ENCODE data around the gene RPS6KA6.

The RPS6KA6 gene

DNA sequence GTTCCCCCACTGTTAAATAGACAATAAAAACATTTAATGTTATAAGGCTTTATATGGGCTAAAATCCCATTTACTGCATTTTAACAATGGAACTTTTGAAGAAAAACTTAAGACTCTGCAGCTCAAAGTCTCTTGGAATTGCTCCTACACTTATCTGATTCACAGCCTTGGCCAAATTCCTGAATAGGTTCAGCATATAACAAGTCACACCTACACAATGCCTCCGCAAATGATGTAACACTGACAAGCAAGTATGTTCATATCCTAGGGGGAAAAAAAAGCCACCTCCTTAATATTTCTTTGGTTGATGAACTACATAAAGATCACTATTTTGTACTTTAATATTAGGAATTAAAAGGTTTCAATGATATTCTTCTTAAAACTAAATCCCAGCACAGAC, 34.5 kb downstream of the RPS6KA6 start:
- TF ChIP-seq, protein P1, sequence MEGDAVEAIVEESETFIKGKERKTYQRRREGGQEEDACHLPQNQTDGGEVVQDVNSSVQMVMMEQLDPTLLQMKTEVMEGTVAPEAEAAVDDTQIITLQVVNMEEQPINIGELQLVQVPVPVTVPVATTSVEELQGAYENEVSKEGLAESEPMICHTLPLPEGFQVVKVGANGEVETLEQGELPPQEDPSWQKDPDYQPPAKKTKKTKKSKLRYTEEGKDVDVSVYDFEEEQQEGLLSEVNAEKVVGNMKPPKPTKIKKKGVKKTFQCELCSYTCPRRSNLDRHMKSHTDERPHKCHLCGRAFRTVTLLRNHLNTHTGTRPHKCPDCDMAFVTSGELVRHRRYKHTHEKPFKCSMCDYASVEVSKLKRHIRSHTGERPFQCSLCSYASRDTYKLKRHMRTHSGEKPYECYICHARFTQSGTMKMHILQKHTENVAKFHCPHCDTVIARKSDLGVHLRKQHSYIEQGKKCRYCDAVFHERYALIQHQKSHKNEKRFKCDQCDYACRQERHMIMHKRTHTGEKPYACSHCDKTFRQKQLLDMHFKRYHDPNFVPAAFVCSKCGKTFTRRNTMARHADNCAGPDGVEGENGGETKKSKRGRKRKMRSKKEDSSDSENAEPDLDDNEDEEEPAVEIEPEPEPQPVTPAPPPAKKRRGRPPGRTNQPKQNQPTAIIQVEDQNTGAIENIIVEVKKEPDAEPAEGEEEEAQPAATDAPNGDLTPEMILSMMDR (IDR thresholded peaks at IDR 0.05), result no peak
- Histone ChIP-seq H3K27ac (no peak overlapping the region), H3K4me3 (no peak overlapping the region)
- DNase-seq (ENCODE audit: low spot score), result no peak

DNA sequence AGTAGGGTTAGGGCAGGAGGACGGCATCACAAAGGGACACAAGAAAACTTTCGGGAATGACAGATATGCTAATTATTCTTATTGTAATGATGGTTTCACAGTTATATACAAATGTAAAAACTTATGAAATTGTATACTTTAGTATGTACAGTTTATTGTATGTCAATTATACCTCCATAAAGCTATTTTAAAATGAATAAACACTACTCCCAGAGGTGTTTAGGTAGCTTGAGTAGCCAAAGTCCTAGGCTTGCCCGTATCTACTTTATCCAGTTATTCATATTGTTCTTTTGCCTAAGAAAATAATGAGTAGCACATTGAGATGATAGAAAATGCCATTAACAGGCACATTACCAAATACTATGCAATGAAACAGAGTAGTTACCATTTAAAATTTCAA, 43.0 kb downstream of the RPS6KA6 start:
- TF ChIP-seq, protein P1 (IDR thresholded peaks at IDR 0.05), result no peak
- no peak overlapping the region for H3K27ac ChIP-seq
- DNase-seq (ENCODE audit: low spot score), result no peak
- H3K4me3 ChIP-seq, result no peak overlapping the region

DNA sequence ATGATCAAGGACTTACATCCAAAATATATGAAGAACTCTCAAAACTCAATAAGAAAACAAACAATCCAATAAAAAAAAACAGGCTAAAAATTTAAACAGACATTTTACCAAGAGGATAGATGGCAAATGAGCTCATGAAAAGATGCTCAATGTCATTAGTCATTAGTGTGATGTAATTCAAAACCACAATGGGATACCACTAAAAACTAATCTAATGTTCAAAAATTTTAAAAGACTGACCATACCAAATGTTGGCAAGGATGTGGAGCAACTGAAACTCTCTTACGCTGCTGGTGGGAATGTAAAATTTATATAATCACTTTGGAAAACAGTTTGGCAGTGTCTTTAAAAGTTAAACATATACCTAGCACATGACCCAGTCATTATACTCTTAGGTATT, 43.7 kb downstream of the RPS6KA6 start:
- H3K27ac ChIP-seq, result no peak overlapping the region
- no peak for DNase-seq (ENCODE audit: low spot score)
- TF ChIP-seq, protein P1 (IDR thresholded peaks at IDR 0.05), result no peak
- H3K4me3 ChIP-seq, result no peak overlapping the region

DNA sequence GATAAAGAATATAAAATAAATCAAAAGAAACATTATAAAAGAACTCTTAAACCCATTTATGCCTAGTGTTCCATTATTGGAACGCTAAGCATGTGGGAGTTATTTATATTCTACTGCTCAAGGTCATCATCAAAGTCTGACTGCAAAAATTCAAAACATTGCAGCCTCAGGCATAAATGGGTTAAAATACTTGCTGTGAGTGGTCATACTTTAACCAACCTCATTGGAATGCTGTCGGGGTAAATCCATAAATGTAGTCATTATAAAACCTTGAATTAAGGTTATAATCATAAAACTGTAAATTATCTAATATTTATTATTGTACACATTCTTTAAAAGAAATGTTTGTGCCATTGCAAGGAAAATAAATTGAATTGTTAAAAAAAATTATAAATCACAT, 55.0 kb downstream of the RPS6KA6 start:
- no peak overlapping the region for H3K4me3 ChIP-seq

DNA sequence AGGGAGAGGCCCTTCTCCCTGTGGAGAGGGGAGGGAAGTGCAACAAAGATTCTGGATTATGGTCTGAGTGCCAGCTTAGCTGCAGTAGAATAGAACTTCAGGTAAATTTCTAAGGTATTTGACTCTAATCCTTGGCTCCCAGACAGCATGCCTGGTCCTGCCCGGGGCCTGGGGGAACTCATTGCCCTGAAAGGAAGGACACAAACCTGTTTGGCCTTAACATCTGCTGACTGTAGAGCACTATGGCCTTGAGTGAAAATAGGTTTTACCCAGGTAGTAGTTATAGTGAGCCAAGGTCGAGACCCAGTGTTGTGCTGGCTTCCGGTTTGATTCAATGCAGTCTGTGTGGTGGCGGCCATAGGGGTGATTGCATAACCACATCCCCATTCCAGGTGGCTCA, 64.4 kb downstream of the RPS6KA6 start:
- TF ChIP-seq, protein P1 (IDR thresholded peaks at IDR 0.05), result no peak
- Histone ChIP-seq H3K4me3 (no peak overlapping the region), H3K27ac (no peak overlapping the region)
- no peak for DNase-seq (ENCODE audit: low spot score)

More for the DNA sequence above, 55.0 kb downstream of the RPS6KA6 start:
- no peak for DNase-seq (ENCODE audit: low spot score)
- TF ChIP-seq, protein P1 (IDR thresholded peaks at IDR 0.05), result no peak
- H3K27ac ChIP-seq, result no peak overlapping the region

DNA sequence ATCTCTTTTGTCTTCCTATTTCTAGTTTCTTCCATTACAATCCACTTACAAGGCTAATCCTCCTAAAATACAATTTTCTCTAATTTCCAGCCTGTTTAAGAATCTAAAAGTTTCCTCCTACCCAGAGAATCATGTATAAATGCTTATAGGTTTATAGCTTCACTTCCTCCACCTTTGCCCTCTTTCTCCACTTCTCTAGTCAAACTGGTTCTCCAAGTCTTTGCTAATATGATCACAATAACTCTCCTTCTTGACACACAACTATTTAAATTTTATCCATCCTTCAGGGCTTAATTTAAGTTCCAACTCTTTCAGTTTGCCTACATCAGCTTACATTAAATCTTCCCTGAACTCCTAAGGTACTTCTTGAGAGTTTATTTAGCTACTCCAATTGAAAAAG, 69.2 kb downstream of the RPS6KA6 start:
- no peak for DNase-seq (ENCODE audit: low spot score)
- Histone ChIP-seq H3K27ac (no peak overlapping the region), H3K4me3 (no peak overlapping the region)
- TF ChIP-seq, protein P1 (IDR thresholded peaks at IDR 0.05), result no peak

DNA sequence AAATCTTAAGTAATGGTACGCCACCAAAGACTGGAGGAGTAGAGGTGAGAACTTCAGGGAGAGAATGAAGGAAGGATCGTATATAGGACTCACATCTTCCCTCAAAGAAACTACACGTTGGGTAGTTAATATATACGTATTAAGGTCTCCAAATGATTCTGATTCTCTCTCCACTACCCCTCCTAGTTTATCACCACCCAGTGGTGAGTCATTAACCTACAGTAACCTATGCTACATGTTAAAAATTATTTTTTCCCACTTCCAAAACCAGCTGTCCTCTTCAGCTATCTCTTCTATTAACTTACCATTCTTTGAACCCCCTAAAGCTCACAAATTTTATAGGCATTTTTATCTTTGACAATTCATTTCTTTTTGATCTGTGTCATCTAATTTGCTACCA, 69.7 kb downstream of the RPS6KA6 start:
- TF ChIP-seq, protein P1 (IDR thresholded peaks at IDR 0.05), result no peak
- no peak for DNase-seq (ENCODE audit: low spot score)
- no peak overlapping the region for H3K4me3 ChIP-seq
- H3K27ac ChIP-seq, result no peak overlapping the region

Measured in coronary artery (tissue), 2 donors.